HepG2 (cell line): ENCODE data around the gene ALDH2. TPM values are rescaled to one million over a fixed set of nuclear protein-coding genes. Genes with fewer than 3 reads are reported as not detected.

ENCODE experiments used
- AGO2 ChIP-seq: fragments of 200-400 bp; formaldehyde crosslinking; optimal IDR thresholded peaks from 2 replicates; pipeline ENCODE3; 2017; ENCODE audit warnings: mild to moderate bottlenecking, low read depth, low read length, moderate library complexity
- CEBPG ChIP-seq: IDR thresholded peaks from 2 replicates; pipeline ENCODE4 v1.6.1; 2016
- ETV5 ChIP-seq: IDR thresholded peaks from 2 replicates; pipeline ENCODE4 v1.6.1; 2018; ENCODE audit warnings: missing biosample characterization, missing genetic modification reagents, inconsistent platforms, borderline replicate concordance
- FOXA3 ChIP-seq: IDR thresholded peaks from 2 replicates; pipeline ENCODE4 v1.6.1; 2016; ENCODE audit warnings: missing genetic modification reagents, missing compliant biosample characterization
- KDM3A ChIP-seq: IDR thresholded peaks from 2 replicates; pipeline ENCODE4 v1.6.1; 2018; ENCODE audit warnings: low read depth, missing compliant biosample characterization
- MXD4 ChIP-seq: IDR thresholded peaks from 2 replicates; pipeline ENCODE4 v1.6.1; 2016; ENCODE audit warnings: mild to moderate bottlenecking, missing biosample characterization, missing genetic modification reagents
- MYNN ChIP-seq: sonication (generic); formaldehyde crosslinking; IDR thresholded peaks from 2 replicates; pipeline ENCODE4 v1.4.0; 2020; ENCODE audit warnings: mild to moderate bottlenecking, low read depth, missing genetic modification reagents
- SAP130 ChIP-seq: IDR thresholded peaks from 2 replicates; pipeline ENCODE4 v1.6.1; 2016; ENCODE audit warnings: low read depth
- SIN3A ChIP-seq: IDR thresholded peaks from 2 replicates; pipeline ENCODE4 v1.6.1; 2011; ENCODE audit warnings: low read depth, mild to moderate bottlenecking, control low read depth, low read length, borderline replicate concordance
- ZKSCAN1 ChIP-seq: fragments of 150-350 bp; IDR thresholded peaks from 2 replicates; pipeline ENCODE4 v1.6.1; 2014; ENCODE audit warnings: low read length
- ZNF292 ChIP-seq: sonication (generic); formaldehyde crosslinking; IDR thresholded peaks from 2 replicates; pipeline ENCODE4 v1.8.1; 2022; ENCODE audit warnings: mild to moderate bottlenecking, low read depth, missing genetic modification reagents, borderline replicate concordance
- ZNF335 ChIP-seq: sonication (generic); formaldehyde crosslinking; IDR thresholded peaks from 2 replicates; pipeline ENCODE4 v1.4.0; 2020; ENCODE audit warnings: missing genetic modification reagents
- ZNF75D ChIP-seq: sonication (generic); formaldehyde crosslinking; IDR thresholded peaks from 2 replicates; pipeline ENCODE4 v1.8.1; 2023; ENCODE audit warnings: missing genetic modification reagents, mild to moderate bottlenecking, borderline replicate concordance
- ZNF879 ChIP-seq: sonication (generic); formaldehyde crosslinking; IDR thresholded peaks from 2 replicates; pipeline ENCODE4 v1.8.1; 2023; ENCODE audit warnings: missing genetic modification reagents
- polyA plus RNA-seq, 8 experiments: library from polyadenylated mRNA; depleted of rRNA in 3 of 8; stranded (reverse) in 7 of 8; unstranded in 1 of 8; fragments of >200 nt; fragmentation: Illumina TruSeq in 4 of 8; extraction: Trizol in 4 of 8; gene quantifications; 2 replicates each; pipeline versions ENCODE4 v1.2.1 to v1.2.3, GENCODE V29; 2011 to 2016; ENCODE audit warnings: low read depth in 4 of 8, missing spikeins in 1 of 8, mixed read lengths in 1 of 8; ENCODE audit not compliant: insufficient read depth in 1 of 8
- total RNA-seq, 5 experiments: library from RNA; depleted of rRNA; stranded (reverse); fragments of >200 nt; fragmentation: Illumina TruSeq; extraction: Trizol; gene quantifications; 2 replicates each; pipeline ENCODE4 v1.2.3, GENCODE V29; 2016; ENCODE audit warnings: low read depth in 1 of 5
- TF ChIP-seq, protein P1 (sequence below): sonication (generic); formaldehyde crosslinking; IDR thresholded peaks from 2 replicates; pipeline ENCODE4 v1.4.0; 2020; ENCODE audit warnings: missing genetic modification reagents, borderline replicate concordance
- TF ChIP-seq, protein P2 (sequence below): IDR thresholded peaks from 2 replicates; pipeline ENCODE4 v1.6.1; 2018; ENCODE audit warnings: missing genetic modification reagents, mild to moderate bottlenecking, missing compliant biosample characterization
- TF ChIP-seq, protein P3 (sequence below): sonication (generic); formaldehyde crosslinking; IDR thresholded peaks from 2 replicates; pipeline ENCODE4 v1.8.0; 2022; ENCODE audit warnings: missing genetic modification reagents, low read depth, mild to moderate bottlenecking, borderline replicate concordance
- TF ChIP-seq, protein P4 (sequence below): sonication (generic); formaldehyde crosslinking; IDR thresholded peaks from 2 replicates; pipeline ENCODE4 v1.4.0; 2020; ENCODE audit warnings: missing genetic modification reagents
- TF ChIP-seq, protein P5 (sequence below): sonication (generic); formaldehyde crosslinking; IDR thresholded peaks from 2 replicates; pipeline ENCODE4 v1.5.0; 2020; ENCODE audit warnings: missing genetic modification reagents, mild to moderate bottlenecking, borderline replicate concordance

Gene ALDH2
- total and polyA plus RNA-seq, 2 of the 13 experiments (the other 11 are each of a cell fraction or from before 2014, with no cell fraction given): 78.8 to 103 TPM

DNA sequence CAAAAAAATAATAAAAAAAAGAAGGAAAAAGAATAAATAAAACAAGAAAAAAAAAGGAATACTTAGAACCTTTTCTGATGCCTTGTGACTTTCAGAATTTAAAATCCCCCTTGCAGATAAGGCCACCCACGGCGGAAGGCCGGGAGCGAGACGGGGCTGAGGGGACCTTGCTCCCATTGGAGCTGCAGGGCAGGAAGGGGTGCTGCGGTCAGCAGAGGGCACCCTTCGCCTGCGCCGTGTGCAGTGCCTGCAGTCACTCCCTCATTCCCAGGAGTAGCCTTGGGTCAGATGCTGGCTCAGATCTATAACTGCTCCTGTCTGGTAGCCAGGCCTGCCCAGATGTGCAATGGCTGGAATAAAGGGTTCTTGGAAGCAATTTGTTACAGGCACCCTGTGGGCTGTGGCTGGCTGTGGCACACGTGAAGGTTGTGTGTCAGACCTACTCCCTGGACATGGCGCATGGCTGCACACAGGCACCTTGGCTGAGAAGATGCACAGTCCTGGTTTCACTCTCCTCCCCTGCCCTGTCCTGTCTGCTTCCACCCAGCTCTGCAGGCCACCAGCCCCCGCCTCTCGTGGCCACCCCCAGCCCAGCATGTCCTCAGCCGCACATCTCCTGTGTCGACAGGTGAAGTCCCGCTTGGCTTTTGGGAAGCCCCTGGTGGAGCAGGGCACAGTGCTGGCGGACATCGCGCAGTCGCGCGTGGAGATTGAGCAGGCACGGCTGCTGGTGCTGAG is 13.4 kb upstream of the ALDH2 start (continued):
- TF ChIP-seq, protein P1, sequence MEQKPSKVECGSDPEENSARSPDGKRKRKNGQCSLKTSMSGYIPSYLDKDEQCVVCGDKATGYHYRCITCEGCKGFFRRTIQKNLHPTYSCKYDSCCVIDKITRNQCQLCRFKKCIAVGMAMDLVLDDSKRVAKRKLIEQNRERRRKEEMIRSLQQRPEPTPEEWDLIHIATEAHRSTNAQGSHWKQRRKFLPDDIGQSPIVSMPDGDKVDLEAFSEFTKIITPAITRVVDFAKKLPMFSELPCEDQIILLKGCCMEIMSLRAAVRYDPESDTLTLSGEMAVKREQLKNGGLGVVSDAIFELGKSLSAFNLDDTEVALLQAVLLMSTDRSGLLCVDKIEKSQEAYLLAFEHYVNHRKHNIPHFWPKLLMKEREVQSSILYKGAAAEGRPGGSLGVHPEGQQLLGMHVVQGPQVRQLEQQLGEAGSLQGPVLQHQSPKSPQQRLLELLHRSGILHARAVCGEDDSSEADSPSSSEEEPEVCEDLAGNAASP (CRISPR knock-in tag): 0 out of 2 replicates have a peak, but pooled peaks have one; percentile 51
- 0 out of 2 replicates have a peak, but pooled peaks have one; percentile 18 for TF ChIP-seq ZNF292 (CRISPR knock-in tag)
- no peak for TF ChIP-seq ZNF75D (CRISPR knock-in tag)
- TF ChIP-seq, protein P2, sequence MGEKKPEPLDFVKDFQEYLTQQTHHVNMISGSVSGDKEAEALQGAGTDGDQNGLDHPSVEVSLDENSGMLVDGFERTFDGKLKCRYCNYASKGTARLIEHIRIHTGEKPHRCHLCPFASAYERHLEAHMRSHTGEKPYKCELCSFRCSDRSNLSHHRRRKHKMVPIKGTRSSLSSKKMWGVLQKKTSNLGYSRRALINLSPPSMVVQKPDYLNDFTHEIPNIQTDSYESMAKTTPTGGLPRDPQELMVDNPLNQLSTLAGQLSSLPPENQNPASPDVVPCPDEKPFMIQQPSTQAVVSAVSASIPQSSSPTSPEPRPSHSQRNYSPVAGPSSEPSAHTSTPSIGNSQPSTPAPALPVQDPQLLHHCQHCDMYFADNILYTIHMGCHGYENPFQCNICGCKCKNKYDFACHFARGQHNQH: 0 out of 2 replicates have a peak, but pooled peaks have one; percentile 33
- TF ChIP-seq SIN3A: no peak
- peak; percentile 53 for TF ChIP-seq AGO2
- peak; percentile 45; the same call in 1 of the 2 replicates for TF ChIP-seq ETV5 (CRISPR knock-in tag)
- TF ChIP-seq KDM3A: 0 out of 2 replicates have a peak, but pooled peaks have one; percentile 64
- TF ChIP-seq ZKSCAN1: no peak
- TF ChIP-seq, protein P3, sequence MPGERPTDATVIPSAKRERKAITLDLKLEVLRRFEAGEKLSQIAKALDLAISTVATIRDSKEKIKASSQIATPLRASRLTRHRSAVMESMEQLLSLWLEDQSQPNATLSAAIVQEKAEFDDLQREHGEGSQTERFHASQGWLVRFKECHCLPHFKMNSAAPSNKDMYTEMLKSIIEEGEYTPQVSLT (CRISPR knock-in tag): no peak
- peak; percentile 47; the same call in 1 of the 2 replicates for TF ChIP-seq FOXA3 (CRISPR knock-in tag)
- TF ChIP-seq, protein P4, sequence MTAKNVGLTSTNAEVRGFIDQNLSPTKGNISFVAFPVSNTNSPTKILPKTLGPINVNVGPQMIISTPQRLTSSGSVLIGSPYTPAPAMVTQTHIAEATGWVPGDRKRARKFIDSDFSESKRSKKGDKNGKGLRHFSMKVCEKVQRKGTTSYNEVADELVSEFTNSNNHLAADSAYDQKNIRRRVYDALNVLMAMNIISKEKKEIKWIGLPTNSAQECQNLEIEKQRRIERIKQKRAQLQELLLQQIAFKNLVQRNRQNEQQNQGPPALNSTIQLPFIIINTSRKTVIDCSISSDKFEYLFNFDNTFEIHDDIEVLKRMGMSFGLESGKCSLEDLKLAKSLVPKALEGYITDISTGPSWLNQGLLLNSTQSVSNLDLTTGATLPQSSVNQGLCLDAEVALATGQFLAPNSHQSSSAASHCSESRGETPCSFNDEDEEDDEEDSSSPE (CRISPR knock-in tag): peak; percentile 54; the same call in 1 of the 2 replicates
- 0 out of 2 replicates have a peak, but pooled peaks have one; percentile 20 for TF ChIP-seq CEBPG
- TF ChIP-seq, protein P5, sequence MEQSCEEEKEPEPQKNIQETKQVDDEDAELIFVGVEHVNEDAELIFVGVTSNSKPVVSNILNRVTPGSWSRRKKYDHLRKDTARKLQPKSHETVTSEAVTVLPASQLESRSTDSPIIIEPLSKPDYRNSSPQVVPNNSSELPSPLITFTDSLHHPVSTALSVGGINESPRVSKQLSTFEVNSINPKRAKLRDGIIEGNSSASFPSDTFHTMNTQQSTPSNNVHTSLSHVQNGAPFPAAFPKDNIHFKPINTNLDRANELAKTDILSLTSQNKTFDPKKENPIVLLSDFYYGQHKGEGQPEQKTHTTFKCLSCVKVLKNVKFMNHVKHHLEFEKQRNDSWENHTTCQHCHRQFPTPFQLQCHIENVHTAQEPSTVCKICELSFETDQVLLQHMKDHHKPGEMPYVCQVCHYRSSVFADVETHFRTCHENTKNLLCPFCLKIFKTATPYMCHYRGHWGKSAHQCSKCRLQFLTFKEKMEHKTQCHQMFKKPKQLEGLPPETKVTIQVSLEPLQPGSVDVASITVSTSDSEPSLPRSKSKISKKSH: 0 out of 2 replicates have a peak, but pooled peaks have one; percentile 50
- TF ChIP-seq ZNF879 (CRISPR knock-in tag): no peak
- no peak for TF ChIP-seq MYNN (CRISPR knock-in tag)
- TF ChIP-seq ZNF335 (CRISPR knock-in tag): peak; percentile 57; the same call in 1 of the 2 replicates
- peak; percentile 35; the same call in 1 of the 2 replicates for TF ChIP-seq SAP130 (CRISPR knock-in tag)
- 0 out of 2 replicates have a peak, but pooled peaks have one; percentile 30 for TF ChIP-seq MXD4 (CRISPR knock-in tag)
